NCI-H1092 (cell line): ENCODE results near the gene RABGAP1.

Source experiments
- DNase-seq: peaks from one replicate; lab custom pipeline; 2025; lab: John Stamatoyannopoulos, UW

RABGAP1 gene

DNA sequence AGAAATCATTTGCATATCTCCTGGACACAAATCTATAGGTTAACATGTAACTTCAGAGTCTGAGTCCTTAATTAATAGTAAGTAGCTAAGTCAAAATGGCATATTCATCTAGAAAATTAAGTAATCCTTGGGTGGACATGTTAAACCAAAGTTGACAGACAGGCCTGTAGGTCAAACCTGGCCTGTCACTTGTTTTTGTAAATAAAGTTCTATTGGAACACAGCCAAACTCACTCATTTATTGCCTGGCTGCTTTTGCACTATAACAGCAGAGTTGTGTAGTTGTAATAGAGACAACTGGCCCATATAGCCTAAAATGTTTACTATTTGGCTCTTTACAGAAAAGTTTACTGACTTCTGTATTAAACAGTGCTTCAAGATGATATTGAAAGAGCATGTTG, 68.1 kb downstream of the RABGAP1 start:
- DNase-seq: no peak

- no peak for DNase-seq
Observed at GRCh38 chr9:123011380-123011779, 70.6 kb downstream of the RABGAP1 start.

DNA sequence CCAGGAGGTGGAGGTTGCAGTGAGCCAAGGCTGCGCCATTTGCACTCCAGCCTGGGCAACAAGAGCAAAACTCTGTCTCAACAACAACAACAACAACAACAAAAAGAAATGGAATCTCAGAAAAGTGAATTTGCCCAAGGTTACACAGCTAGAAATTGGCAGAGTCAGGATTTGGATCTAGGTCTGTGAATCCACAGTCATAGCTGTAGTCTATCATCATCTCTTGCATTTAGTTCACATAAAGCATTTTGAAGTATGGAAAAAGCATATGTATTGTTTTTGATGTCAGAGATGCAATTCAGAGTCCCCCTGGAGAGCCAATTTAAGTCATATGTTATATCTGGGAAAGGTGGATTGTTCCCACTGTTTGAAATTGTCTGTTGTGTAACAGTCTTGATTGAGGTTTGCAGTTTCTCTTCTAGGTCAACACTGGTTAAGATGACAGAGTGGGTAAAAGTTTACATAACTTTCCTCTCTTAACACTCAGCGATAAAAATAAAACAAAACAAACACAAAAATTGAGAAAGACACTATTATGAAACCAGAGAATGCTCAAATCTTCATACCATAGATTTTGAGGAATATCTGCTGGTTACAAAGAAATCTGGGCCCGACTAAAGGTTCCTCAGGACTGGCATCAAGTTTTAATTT, 71.2 kb downstream of the RABGAP1 start:
- DNase-seq: no peak

GRCh38 chr9:123016631-123017030, 75.8 kb downstream of the RABGAP1 start:
- DNase-seq: no peak

DNA sequence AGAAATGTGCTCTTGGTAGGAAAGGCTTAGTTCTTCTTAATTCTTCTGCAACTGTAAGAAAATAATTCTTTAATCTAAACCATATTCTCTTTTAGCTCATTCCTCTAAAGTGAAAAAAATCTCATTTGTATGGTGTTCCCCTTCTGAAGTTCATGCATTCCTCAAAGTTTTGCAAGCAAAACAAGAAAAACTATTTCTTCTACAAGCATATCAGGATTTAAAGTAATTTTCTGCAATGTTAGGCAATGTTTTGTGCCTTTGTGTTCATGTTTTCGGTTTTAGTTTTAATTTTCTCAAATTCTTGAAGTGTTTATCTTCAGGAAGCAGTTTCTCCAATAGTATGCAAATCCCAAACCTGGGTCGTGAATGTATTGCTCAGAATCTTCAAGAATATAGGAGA, 80.0 kb downstream of the RABGAP1 start:
- no peak for DNase-seq

GRCh38 chr9:123026425-123026824, 85.6 kb downstream of the RABGAP1 start:
- DNase-seq: no peak

DNA sequence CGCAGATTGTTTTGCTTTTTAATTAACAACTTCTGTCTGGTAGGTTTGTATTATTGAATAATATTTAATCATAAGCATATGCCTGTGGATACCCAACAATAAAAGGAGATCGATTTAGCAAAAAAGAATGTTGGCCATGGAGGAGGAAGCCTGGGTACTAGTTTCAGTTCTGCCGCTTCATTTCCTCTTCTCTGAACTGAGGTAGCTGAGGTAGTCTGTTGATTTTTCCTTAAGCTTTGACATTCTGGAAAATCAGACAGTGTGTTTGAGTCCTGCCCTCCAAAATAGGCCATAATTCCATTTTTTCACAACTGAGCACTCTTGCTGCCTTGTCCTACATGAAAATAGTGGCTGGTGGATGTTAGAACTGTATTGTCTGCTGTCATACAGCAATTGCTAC, 86.7 kb downstream of the RABGAP1 start:
- DNase-seq: no peak

DNA sequence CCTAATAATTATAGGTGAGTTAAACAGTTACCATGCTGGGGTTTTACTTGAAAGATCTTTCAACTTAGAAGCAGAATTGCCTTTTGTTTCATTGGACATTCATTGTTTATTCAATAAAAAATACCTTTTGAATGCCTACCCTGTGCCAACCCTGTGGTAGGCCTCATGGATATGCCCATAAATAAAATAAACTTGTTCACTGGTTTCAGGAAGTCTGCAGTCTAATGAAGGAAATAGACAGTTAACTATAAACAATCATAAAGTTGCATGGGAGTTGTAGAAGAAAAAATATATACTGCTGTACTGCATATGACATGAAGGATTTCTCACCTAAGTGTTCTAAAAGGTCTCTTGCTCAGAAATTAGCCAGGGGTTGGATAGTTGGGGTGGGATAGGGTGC, 87.3 kb downstream of the RABGAP1 start:
- DNase-seq: no peak

GRCh38 chr9:123028973-123029372, 88.2 kb downstream of the RABGAP1 start:
- DNase-seq: no peak

- no peak for DNase-seq
Observed at GRCh38 chr9:123031963-123032362, 91.1 kb downstream of the RABGAP1 start.

- no peak for DNase-seq
Observed at GRCh38 chr9:123033352-123033751, 92.5 kb downstream of the RABGAP1 start, which contains the start of gene GPR21. TSS of gene GPR21 (plus strand) at chr9:123033667. CDS start at chr9:123034567, 900 bp downstream.

- DNase-seq: no peak
Observed at GRCh38 chr9:123033864-123034601, 93.2 kb downstream of the RABGAP1 start.

GRCh38 chr9:123034881-123035510, 94.2 kb downstream of the RABGAP1 start:
- DNase-seq: no peak

GRCh38 chr9:123035791-123036190, 95.0 kb downstream of the RABGAP1 start:
- DNase-seq: no peak

DNA sequence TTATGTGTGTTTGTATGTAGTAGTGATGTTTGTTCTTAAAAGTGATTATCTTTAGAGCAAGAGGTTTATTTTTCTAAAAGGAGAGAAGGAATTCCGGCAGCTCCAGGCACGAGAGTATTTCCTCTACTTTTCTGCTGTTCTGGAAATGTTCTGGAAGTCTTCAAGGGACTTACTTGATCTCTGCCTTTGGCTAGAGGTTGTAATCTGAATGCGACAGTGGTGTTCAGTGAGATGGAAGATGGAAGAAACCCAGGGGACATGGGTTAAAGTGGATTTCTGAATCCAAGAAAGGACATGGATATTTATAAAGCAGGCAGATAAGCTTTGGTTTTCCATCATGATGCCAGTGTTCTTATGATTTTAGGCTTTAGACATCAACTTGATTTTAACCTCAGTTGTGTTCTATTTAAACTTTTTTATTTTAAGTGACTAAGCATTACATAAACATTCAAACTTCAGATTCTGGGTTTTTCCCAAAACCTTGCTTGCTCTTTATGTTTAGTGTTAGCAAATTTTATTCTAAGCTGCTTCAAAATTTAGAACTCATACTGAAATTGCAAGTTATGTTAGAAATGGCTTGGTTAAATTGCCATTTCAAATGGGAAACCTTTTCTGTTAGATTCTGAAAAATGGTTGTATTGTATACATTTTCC, 96.2 kb downstream of the RABGAP1 start:
- DNase-seq: no peak

DNA sequence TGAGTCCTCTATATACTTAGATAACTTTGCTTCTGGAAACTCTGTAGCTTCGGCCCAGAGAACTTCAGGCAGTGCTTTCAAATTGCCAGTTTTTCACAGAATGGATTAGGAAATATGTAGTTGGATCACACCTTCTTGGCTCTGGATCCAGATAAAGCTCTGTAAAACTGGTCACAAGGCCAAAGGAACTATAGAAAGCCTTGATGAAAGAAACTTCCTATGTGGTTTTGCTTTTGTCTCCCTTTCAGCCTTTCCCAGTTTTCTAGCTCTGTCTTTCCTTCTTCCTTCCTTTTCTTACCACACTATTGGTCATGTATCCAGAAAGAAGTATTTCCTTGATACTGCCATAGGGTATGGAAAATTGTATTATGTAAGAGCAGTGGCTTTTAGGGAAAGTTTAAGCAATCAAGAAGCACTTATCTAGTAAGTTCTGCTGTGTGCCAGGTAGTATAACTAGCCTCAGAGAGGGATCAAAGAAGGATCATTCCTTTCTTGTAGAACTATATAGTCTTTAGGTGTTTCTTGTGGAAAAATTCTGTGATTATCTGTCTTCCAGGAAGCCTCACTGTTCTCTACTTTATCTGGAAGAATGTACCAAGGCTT, 98.9 kb downstream of the RABGAP1 start:
- no peak for DNase-seq

GRCh38 chr9:123040801-123041200, 100.0 kb downstream of the RABGAP1 start:
- no peak for DNase-seq

DNA sequence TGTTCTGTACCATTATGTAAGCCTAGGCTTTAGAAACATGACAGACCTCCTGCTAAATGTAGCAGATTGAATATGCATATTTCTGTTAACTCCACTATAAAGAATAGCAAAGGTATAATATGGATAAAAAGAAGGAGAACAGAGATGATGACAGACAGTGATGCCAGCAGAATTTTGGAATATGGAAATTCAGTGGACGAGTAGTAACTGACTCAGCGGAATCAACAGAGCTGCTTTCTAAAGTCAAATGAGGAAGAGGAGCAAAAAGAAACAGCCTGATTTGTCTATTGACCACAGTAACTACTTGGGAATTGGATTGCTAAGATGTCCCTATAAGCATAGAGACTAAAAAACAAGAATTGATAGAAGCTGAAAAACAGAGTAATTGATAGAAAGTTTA, 100.7 kb downstream of the RABGAP1 start:
- no peak for DNase-seq

DNA sequence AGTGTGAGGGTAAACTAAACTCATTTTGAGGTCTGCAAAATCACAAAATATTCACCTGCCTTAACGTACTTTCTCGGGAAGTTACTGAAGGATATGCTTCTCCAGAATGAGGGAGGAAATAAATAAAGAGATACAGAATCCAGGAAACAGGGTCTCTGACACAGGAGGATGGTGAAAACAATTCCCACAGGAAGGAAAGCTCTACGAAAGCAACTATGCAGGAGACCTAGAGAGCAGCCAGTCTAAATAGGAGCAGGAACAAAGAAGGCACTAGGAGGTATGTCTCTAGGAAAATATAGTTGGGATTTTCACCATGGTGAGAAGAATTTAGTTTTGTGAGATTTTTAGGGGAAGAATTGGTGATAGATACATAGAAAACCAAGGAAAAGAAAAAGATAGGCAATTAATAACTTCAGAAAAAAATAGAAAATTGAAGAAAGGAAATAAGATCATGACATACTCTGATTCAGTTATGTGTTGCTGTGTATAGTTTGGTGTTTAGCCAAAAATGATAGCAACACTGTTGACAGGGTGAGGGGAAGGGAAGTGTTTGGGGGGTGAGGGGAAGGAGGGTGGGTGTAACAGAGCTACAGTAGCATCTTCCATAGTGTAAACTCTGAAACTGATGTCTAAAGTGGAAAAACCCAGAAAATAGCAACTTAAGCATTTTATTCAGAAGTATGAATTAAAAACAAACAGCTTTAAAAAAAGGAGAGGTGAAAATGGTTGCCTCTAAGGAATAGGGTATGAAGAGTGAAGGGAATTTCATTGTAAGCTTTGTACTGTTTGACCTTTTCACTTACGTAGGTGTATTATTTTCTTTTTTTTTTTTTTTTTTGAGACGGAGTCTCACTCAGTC, 102.5 kb downstream of the RABGAP1 start:
- DNase-seq: no peak

DNA sequence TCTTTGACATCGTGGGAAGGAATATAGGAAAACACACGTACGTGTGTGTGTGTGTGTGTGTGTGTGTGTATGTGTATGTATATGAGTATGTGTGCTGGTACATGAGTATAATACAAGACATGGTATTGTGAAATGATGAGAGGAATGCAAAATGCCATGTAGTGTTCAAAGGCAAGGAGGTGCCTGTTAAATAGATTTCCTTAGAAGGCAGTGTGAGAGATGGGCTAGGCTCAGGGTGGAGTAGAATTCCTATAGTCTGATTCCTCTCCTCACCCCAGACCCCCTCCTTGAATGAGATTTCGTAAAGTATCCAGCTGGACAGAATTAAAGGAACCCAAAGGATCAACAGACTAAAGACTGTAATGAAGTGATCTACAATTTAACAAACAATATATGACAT, 103.8 kb downstream of the RABGAP1 start:
- DNase-seq: no peak
